ENCODE measurements around the gene AURKB. TPM values are rescaled to one million over a fixed set of nuclear protein-coding genes. Genes with fewer than 3 reads are reported as not detected.

Gene AURKB
- polyA plus RNA-seq, 5 donors = 25.4 to 47.8 (median 35.6) TPM

DNA sequence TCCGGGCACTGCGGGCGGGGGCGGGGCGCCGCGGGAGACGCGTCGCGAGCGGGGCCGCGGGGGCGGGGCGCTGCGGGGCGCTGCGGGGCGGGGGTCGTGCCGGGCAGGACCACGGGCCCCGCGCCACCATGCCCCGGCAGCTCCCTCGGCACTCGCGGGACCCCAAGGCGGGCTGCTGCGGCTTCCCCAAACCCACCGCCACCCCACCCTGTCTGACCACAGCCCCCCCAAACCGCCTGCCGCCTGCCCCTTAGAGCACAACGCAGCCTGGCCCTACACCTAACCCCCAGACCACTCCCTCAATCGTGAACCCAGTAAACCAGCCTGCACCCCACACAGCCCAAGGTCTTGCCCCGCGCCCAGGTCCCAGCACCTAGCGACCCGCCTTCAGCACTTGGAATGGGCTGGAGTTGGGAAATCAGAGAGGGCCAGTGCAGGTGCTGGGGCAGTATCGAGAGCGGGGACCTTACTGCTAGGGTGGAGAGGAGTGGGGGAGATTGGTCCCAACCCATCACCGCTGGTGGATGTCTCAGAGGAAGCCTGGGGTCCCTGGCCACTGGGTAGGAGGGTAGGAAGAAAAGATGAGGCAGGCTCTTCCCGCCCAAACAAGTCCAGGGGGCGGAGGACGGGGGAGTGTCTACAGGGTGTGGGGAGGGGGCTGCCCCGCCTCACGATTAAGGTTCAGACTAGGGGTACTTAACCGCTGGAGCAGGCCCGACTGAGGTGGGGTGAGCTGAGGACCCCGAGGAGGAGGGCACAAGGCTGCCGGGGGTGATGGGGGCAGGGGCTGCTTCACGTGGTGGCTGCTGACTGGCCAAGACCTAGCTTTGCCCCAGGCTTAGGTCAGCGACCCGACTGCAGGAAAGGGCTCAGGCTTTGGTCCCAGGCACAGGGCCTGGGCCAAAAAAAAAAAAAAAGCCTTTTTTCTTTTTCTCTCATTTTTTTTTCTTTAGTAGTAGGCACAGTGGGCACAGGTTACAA is 47.1 kb downstream of the AURKB start:
- peak in 1 of 2 donors; percentile 78 for DNase-seq

DNA sequence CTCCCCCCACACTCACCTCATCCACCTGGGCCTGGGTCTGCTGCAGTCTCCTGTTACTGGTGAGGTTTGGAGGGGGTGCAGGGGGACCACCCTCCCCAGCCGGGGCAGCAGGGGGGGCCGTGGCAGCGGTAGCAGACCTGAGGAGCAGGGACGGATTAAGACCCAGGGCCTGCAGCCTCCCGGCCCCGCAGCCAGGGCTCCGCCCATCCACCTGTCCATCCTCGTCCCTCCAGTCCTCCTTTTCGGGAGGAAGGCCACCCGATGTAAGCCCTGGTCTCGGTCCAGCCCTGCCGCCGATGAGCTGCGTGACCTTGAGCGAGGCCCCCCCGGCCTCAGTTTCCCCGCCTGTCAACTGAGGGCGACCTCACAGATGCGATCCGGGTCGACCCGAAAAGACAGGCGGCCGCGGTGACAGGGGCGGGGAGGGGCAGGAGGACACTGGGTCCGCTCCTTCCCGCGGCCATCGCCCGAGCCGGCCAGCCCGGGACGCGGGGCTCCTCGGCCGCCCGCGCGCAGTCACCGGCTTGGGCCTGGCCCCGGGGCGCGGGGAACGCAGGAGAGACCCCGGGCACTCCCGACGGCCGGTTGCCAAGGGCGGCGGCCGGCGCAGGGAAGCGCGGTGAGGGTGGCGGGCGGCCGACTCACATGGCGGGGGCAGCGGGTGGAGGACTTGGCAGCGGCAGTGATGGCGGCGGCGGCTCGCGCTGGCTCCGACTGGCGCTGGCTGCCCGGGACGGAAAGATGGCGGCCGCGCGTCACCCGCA is 48.0 kb downstream of the AURKB start, which contains the start of gene VAMP2:
Gene VAMP2, minus strand, starts transcription at position 716 of the 764 bp plus-strand sequence. Its CDS starts 69 bp downstream, at position 647.
- peak in 1 of 2 donors; percentile 76 for DNase-seq

DNA sequence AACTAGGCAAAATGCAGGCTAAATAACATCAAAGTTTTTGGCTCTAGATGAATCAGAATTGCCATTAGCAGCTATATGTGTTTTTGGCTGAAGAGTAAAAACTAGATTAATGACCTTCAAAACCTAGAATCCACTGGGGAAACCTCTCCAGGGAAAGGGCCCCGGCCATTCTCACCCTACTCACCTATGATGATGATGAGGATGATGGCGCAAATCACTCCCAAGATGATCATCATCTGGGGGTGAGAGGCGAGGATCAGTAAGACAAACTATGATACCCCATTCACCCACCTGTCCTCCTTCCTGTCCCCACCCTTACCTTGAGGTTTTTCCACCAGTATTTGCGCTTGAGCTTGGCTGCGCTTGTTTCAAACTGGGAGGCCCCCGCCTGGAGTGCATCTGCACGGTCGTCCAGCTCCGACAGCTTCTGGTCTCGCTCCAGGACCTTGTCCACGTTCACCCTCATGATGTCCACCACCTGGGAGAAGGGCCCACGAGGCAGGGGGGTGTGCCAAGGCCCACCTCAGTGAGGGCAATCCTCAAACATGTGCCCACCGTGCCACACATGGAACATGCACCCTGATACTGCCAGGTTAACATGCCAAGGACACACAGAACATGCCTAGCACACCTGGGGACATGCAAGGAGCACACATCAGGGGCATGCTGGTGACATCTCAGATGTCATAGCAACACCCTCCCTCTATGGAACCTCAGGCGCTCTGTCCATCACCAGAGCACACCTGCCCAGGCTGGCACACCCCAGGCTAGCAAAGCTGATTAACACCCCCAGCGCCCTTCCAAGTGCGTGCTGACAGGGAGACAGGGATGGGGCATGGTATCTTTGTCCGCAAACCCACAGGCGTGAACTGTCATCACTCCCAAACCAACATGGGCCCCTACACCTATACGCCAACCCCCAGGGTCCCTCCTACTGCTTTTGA is 48.8 kb downstream of the AURKB start:
- DNase-seq = no peak

- no peak for DNase-seq
Measured at GRCh38 chr17:8160741-8161221, 49.6 kb downstream of the AURKB start.

- DNase-seq = no peak
Measured at GRCh38 chr17:8160224-8160577, 50.2 kb downstream of the AURKB start.

- no peak for DNase-seq
Measured at GRCh38 chr17:8159459-8160223, 50.7 kb downstream of the AURKB start.

GRCh38 chr17:8159032-8159400 is 51.4 kb downstream of the AURKB start:
- DNase-seq = no peak

DNA sequence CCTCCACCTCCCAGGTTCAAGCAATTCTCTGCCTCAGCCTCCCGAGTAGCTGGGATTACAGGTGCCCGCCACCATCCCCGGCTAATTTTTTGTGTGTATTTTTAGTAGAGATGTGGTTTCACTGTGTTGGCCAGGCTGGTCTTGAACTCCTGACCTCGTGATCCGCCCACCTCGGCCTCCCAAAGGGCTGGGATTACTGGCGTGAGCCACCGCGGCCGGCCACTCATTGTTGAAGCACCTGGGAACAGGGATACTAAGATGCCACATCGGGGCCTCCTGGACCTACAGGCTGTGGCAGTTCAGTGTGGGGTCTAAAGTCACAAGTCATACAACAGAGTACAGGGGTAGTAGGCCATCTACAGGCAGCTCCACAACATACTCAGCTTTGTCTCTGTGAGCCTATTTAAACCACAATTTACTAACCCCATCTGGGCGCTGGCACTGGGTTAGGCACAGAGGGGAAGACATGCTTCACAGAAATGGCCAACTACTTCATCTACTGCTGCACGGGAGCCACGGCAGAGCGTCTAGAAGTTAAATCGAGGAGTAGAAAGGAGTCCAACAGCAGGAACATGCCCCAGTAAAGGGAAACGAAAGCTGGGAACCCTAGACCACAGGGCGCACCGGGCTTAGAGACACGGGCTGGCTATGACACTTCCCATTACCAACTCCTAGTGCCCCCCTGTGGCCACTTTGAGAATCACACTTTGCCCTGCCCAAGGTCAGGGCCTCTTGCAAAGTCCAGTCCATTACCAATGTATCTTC is 51.9 kb downstream of the AURKB start:
- peak; percentile 78 to 83 for DNase-seq

DNA sequence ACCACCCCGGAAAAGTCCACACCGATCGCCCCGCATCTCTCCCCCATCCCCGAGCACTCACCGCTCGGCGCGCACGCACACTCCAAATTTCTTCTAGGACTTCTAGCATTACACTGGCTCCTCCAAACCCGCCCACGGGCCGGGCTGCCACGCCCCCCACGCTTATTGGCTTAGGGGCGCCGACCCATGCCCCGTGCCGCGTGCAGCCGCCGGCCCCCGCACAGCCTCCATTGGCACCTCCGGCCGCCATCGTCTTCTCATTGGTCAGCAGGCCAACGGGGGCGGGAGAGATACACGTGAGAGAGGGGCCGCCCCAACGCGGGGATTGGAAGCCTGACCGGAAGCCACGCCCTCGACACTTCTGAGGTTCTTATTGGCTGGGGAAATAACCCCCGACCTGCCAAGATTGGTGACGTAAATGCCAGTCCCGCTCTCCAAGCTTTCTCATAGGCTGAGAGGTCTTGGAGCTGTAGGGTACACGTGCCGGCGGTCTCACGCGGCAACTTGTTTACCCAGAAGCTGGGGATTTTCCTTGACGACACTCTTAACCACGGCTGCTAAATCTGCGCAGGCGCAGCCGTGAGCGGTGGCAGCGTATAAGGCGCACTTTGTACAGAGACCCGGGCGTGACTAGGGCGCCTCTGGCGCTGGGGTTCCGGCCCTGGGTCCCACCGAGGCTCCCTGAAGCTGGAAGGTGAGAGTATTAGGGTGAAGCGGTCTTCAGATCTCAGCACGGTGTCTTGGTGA is 54.0 kb downstream of the AURKB start:
- DNase-seq = peak; percentile 100

DNA sequence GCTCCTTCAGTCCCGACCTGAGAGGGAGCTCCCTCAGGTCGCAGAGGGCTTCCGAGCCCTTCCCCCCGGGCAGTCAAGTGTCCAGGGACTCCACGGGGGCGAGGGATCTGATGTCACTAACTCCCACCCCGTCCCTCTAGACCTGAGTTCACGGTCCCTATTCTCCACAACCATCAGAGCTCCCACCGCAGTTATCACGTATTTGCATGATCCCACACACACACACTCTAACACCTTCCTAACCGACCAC is 54.5 kb downstream of the AURKB start:
- no peak for DNase-seq

DNA sequence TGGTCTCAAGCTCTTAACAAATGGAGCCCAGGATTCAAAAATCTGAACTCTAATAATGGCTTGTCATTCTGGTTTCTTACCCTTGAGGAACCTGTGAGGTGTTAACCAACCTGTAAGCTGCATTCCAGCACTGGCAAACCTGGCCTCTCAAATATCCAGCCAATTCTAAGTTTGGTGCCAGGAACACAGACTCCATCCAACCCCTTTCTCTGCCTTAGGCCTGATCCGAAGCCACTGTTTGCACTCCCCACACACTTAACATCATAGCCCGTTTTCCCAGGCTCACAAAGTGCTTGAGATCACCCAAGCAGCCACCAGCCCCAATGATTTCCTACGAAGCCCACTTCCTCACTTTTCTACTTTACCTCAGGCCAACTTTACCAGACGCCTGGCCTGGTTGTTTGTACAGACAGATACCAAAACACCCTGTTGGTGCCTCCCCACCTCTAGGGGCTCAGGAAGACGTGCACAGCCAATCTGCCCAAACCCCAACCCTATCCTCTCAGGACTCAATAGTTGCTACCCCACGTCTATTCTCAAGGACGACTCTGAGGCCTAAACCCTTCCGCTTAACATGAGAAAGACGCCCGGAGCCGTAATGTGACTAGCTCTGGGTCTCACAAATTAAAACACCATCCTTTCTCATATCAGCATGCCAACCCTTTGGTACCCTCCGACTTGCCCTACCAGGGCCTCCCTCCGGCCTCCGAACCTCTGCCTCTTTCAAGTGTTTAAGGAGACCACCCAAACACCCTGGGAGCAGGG is 55.0 kb downstream of the AURKB start:
- DNase-seq = no peak

Other genes with a start within 250 kb of the AURKB start
- gene GUCY2D, start 208.0 kb downstream of the AURKB start, polyA plus RNA-seq (ENCODE audit: insufficient read depth in 1 of 5, insufficient read length in 5 of 5, low replicate concordance in 1 of 5) = under 1 TPM in 3 of 5 donors, not detected in 2; 0.12 to 0.33 (median 0.27) TPM
- under 1 TPM; 0.20 to 0.51 (median 0.45) TPM for gene ALOX15B, start 171.5 kb downstream of the AURKB start, polyA plus RNA-seq (ENCODE audit: insufficient read depth in 1 of 5, insufficient read length in 5 of 5, low replicate concordance in 1 of 5)
- under 1 TPM in 1 of 5 donors, not detected in 4; 0.06 TPM for gene ALOX12B, start 122.9 kb downstream of the AURKB start, polyA plus RNA-seq (ENCODE audit: insufficient read depth in 1 of 5, insufficient read length in 5 of 5, low replicate concordance in 1 of 5)
- not detected for gene ALOXE3, start 92.1 kb downstream of the AURKB start, polyA plus RNA-seq (ENCODE audit: insufficient read depth in 1 of 5, insufficient read length in 5 of 5, low replicate concordance in 1 of 5)
- under 1 TPM in 1 of 5 donors, not detected in 4; 0.22 TPM for gene HES7, start 86.5 kb downstream of the AURKB start, polyA plus RNA-seq (ENCODE audit: insufficient read depth in 1 of 5, insufficient read length in 5 of 5, low replicate concordance in 1 of 5)
- 10 to 100 TPM; 23.0 to 61.4 (median 37.7) TPM for gene PER1, start 58.2 kb downstream of the AURKB start, polyA plus RNA-seq (ENCODE audit: insufficient read depth in 1 of 5, insufficient read length in 5 of 5, low replicate concordance in 1 of 5)
- gene VAMP2, start 47.6 kb downstream of the AURKB start, polyA plus RNA-seq (ENCODE audit: insufficient read depth in 1 of 5, insufficient read length in 5 of 5, low replicate concordance in 1 of 5) = 100 to 1,000 TPM in 3 of 5 donors, 10 to 100 TPM in 2; 82.8 to 114 (median 104) TPM
- gene TMEM107, start 34.2 kb downstream of the AURKB start, polyA plus RNA-seq (ENCODE audit: insufficient read depth in 1 of 5, insufficient read length in 5 of 5, low replicate concordance in 1 of 5) = 10 to 100 TPM; 15.7 to 22.5 (median 20.1) TPM
- 1 to 10 TPM; 2.4 to 4.9 (median 3.0) TPM for gene BORCS6, start 20.4 kb downstream of the AURKB start, polyA plus RNA-seq (ENCODE audit: insufficient read depth in 1 of 5, insufficient read length in 5 of 5, low replicate concordance in 1 of 5)
- 10 to 100 TPM; 22.9 to 39.4 (median 29.5) TPM for gene CTC1, start 37.5 kb upstream of the AURKB start, polyA plus RNA-seq (ENCODE audit: insufficient read depth in 1 of 5, insufficient read length in 5 of 5, low replicate concordance in 1 of 5)
- gene PFAS, start 38.7 kb upstream of the AURKB start, polyA plus RNA-seq (ENCODE audit: insufficient read depth in 1 of 5, insufficient read length in 5 of 5, low replicate concordance in 1 of 5) = 10 to 100 TPM; 27.5 to 44.1 (median 37.1) TPM
- 10 to 100 TPM; 21.1 to 34.5 (median 28.4) TPM for gene RANGRF, start 78.1 kb upstream of the AURKB start, polyA plus RNA-seq (ENCODE audit: insufficient read depth in 1 of 5, insufficient read length in 5 of 5, low replicate concordance in 1 of 5)
- gene SLC25A35, start 84.8 kb upstream of the AURKB start, polyA plus RNA-seq (ENCODE audit: insufficient read depth in 1 of 5, insufficient read length in 5 of 5, low replicate concordance in 1 of 5) = 1 to 10 TPM; 2.7 to 4.6 (median 3.6) TPM
- 10 to 100 TPM; 28.7 to 45.2 (median 34.9) TPM for gene ARHGEF15, start 99.7 kb upstream of the AURKB start, polyA plus RNA-seq (ENCODE audit: insufficient read depth in 1 of 5, insufficient read length in 5 of 5, low replicate concordance in 1 of 5)
- not detected for gene ODF4, start 129.3 kb upstream of the AURKB start, polyA plus RNA-seq (ENCODE audit: insufficient read depth in 1 of 5, insufficient read length in 5 of 5, low replicate concordance in 1 of 5)
- 1,000 to 10,000 TPM; 3,093 to 4,232 (median 3,272) TPM for gene RPL26, start 172.6 kb upstream of the AURKB start, polyA plus RNA-seq (ENCODE audit: insufficient read depth in 1 of 5, insufficient read length in 5 of 5, low replicate concordance in 1 of 5)
- gene RNF222, start 187.3 kb upstream of the AURKB start, polyA plus RNA-seq (ENCODE audit: insufficient read depth in 1 of 5, insufficient read length in 5 of 5, low replicate concordance in 1 of 5) = under 1 TPM in 4 of 5 donors, not detected in 1; 0.05 to 0.07 (median 0.06) TPM
- gene NDEL1, start 225.3 kb upstream of the AURKB start, polyA plus RNA-seq (ENCODE audit: insufficient read depth in 1 of 5, insufficient read length in 5 of 5, low replicate concordance in 1 of 5) = 10 to 100 TPM; 58.3 to 85.4 (median 73.4) TPM

All from right lung (tissue), 5 donors.